Vagina (tissue), 2 donors: Measurements from ENCODE around the gene CAMK2A. TPM values are rescaled to one million over a fixed set of nuclear protein-coding genes. Genes with fewer than 3 reads are reported as not detected.

ENCODE experiments used
- DNase-seq, 2 donors: peaks; one replicate each; pipeline ENCODE4 v3.0.0-alpha.2; 2017; ENCODE audit errors: extremely low spot score in 2 of 2
- H3K27ac ChIP-seq: fragments of 200-600 bp; sonication (generic); one replicate; pipeline ENCODE4 v1.5.1; 2019
- H3K27me3 ChIP-seq: fragments of 200-600 bp; sonication (generic); one replicate; pipeline ENCODE4 v1.5.1; 2019
- H3K36me3 ChIP-seq, 2 donors: fragments of 200-600 bp; sonication (generic); one replicate each; pipeline ENCODE4 v1.5.1; 2017 to 2019
- H3K4me1 ChIP-seq: fragments of 200-600 bp; sonication (generic); one replicate; pipeline ENCODE4 v1.5.1; 2019
- H3K4me3 ChIP-seq, 2 donors: fragments of 200-600 bp; sonication (generic); 1 replicate in 1 of 2; 2 replicates in 1 of 2; pipeline ENCODE4 v1.5.1; 2016 to 2019
- H3K9me3 ChIP-seq: fragments of 200-600 bp; sonication (generic); one replicate; pipeline ENCODE4 v1.5.1; 2019
- CTCF ChIP-seq, 3 experiments: fragments of 450-650 bp in 2 of 3; fragments of 200-600 bp in 1 of 3; sonication (generic) in 1 of 3; IDR thresholded peaks; one replicate each; pipeline ENCODE4 v1.5.1; 2017 to 2019; ENCODE audit warnings: antibody characterized with exemption in 3 of 3, mild to moderate bottlenecking in 2 of 3, moderate library complexity in 2 of 3
- POLR2A ChIP-seq, 2 donors: fragments of 450-650 bp; IDR thresholded peaks; one replicate each; pipeline ENCODE4 v1.6.1; 2017; ENCODE audit warnings: antibody characterized with exemption in 2 of 2, mild to moderate bottlenecking in 2 of 2, moderate library complexity in 2 of 2
- POLR2AphosphoS5 ChIP-seq, 2 donors: sonication (generic); formaldehyde crosslinking; IDR thresholded peaks; one replicate each; pipeline ENCODE4 v1.9.0; 2017; ENCODE audit warnings: antibody characterized with exemption in 2 of 2, mild to moderate bottlenecking in 2 of 2, low read depth in 1 of 2; ENCODE audit not compliant: insufficient read depth in 1 of 2
- intact Hi-C: fragments of 100-400 bp; cut with DNase I; formaldehyde crosslinking; loops from one replicate; pipeline ENCODE4 v1.15.1; 2023
- total RNA-seq: library from RNA; depleted of rRNA; stranded (reverse); fragments of >200 nt; gene quantifications from one replicate; pipeline ENCODE4 v1.2.3, GENCODE V29; 2016

CAMK2A gene
- total RNA-seq, 1 donor from 2014 or later = 0.49 TPM

GRCh38 chr5:150173161-150173560 is 116.4 kb downstream of the CAMK2A start:
- H3K36me3 ChIP-seq = no peaks in the 10 kb centered on the region
- no peak for DNase-seq
- no peaks in the 10 kb centered on the region for H3K9me3 ChIP-seq
- intact Hi-C loops = no loop called here
- no peaks in the 10 kb centered on the region for H3K27me3 ChIP-seq
- no peak overlapping the region for H3K4me3 ChIP-seq
- peak overlapping the region; percentile 90 for H3K27ac ChIP-seq
- H3K4me1 ChIP-seq = peaks cover 22% of the 10 kb centered on the region
- TF ChIP-seq POLR2A (IDR thresholded peaks at IDR 0.05) = no peak
- TF ChIP-seq CTCF (IDR thresholded peaks at IDR 0.05) = no peak
- TF ChIP-seq POLR2AphosphoS5 (IDR thresholded peaks at IDR 0.05; ENCODE audit: insufficient read depth in 1 of 2, low read depth in 1 of 2) = no peak

GRCh38 chr5:150172556-150172955 is 117.0 kb downstream of the CAMK2A start:
- Histone ChIP-seq H3K27ac (peak overlapping the region; percentile 90), H3K4me1 (peaks cover 22% of the 10 kb centered on the region), H3K4me3 (no peak overlapping the region), H3K36me3 (no peaks in the 10 kb centered on the region), H3K27me3 (no peaks in the 10 kb centered on the region), H3K9me3 (no peaks in the 10 kb centered on the region)
- DNase-seq = no peak
- TF ChIP-seq POLR2AphosphoS5 (IDR thresholded peaks at IDR 0.05; ENCODE audit: insufficient read depth in 1 of 2, low read depth in 1 of 2) = no peak
- intact Hi-C loops = no loop called here

- intact Hi-C loops = no loop called here
- TF ChIP-seq POLR2AphosphoS5 (IDR thresholded peaks at IDR 0.05; ENCODE audit: insufficient read depth in 1 of 2, low read depth in 1 of 2) (no peak), POLR2A (IDR thresholded peaks at IDR 0.05) (no peak), CTCF (IDR thresholded peaks at IDR 0.05) (no peak)
- H3K4me1 ChIP-seq = peaks cover 22% of the 10 kb centered on the region
These were observed 117.4 kb downstream of the CAMK2A start for GRCh38 chr5:150172145-150172544.

More at GRCh38 chr5:150172145-150172544, 117.4 kb downstream of the CAMK2A start:
- no peak for DNase-seq
- Histone ChIP-seq H3K27me3 (no peaks in the 10 kb centered on the region), H3K9me3 (no peaks in the 10 kb centered on the region), H3K4me3 (no peak overlapping the region), H3K27ac (peak overlapping the region; percentile 90), H3K36me3 (no peaks in the 10 kb centered on the region)

Other genes starting within 250 kb of the CAMK2A start
- 21.4 TPM for gene CSF1R, start 203.2 kb downstream of the CAMK2A start, total RNA-seq
- 173 TPM for gene PDGFRB, start 133.9 kb downstream of the CAMK2A start, total RNA-seq
- gene CDX1, start 123.0 kb downstream of the CAMK2A start, total RNA-seq = not detected
- gene SLC6A7, start 99.7 kb downstream of the CAMK2A start, total RNA-seq = 0.25 TPM
- gene ARSI, start 13.1 kb upstream of the CAMK2A start, total RNA-seq = 4.7 TPM
- gene TCOF1, start 67.9 kb upstream of the CAMK2A start, total RNA-seq = 39.3 TPM
- 530 TPM for gene CD74, start 123.1 kb upstream of the CAMK2A start, total RNA-seq
- 3,194 TPM for gene RPS14, start 160.0 kb upstream of the CAMK2A start, total RNA-seq
- gene NDST1, start 218.4 kb upstream of the CAMK2A start, total RNA-seq = 73.9 TPM